Kidney epithelial cell (primary cell): ENCODE data around the gene GATC. TPM values are rescaled to one million over a fixed set of nuclear protein-coding genes. Genes with fewer than 3 reads are reported as not detected.
A peak's percentile ranks its signal among the peaks of the same experiment; 100 is the strongest.
"Not testable (repeated sequence)": the region's sequence is repeated elsewhere in the genome, so short reads cannot be mapped to it uniquely, and the experiment has no call there.

Experiments
- DNase-seq: peaks from one replicate; pipeline ENCODE4 v3.0.0-alpha.2; 2010; ENCODE audit warnings: low read depth
- H3K27me3 ChIP-seq: 2 replicates; pipeline ENCODE4 v1.6.0; 2011; ENCODE audit warnings: low read length; ENCODE audit not compliant: control insufficient read depth, insufficient read depth
- H3K36me3 ChIP-seq: 2 replicates; pipeline ENCODE4 v1.5.1; 2011; ENCODE audit warnings: low read length; ENCODE audit not compliant: control insufficient read depth, insufficient read depth
- H3K4me3 ChIP-seq: 2 replicates; pipeline ENCODE4 v1.5.1; 2011; ENCODE audit warnings: low read depth, mild to moderate bottlenecking, control low read depth, low read length
- CTCF ChIP-seq: IDR thresholded peaks from 2 replicates; pipeline ENCODE4 v1.5.1; 2011; ENCODE audit warnings: mild to moderate bottlenecking, moderate library complexity, low read length, control low read depth, inconsistent platforms; ENCODE audit not compliant: insufficient read depth, poor library complexity, severe bottlenecking
- total RNA-seq: library from RNA; depleted of rRNA; stranded (reverse); fragments of >200 nt; gene quantifications from 2 replicates; pipeline ENCODE4 v1.2.3, GENCODE V29; 2015

GATC gene
- total RNA-seq, 1 donor from 2014 or later = 25.7 TPM

DNA sequence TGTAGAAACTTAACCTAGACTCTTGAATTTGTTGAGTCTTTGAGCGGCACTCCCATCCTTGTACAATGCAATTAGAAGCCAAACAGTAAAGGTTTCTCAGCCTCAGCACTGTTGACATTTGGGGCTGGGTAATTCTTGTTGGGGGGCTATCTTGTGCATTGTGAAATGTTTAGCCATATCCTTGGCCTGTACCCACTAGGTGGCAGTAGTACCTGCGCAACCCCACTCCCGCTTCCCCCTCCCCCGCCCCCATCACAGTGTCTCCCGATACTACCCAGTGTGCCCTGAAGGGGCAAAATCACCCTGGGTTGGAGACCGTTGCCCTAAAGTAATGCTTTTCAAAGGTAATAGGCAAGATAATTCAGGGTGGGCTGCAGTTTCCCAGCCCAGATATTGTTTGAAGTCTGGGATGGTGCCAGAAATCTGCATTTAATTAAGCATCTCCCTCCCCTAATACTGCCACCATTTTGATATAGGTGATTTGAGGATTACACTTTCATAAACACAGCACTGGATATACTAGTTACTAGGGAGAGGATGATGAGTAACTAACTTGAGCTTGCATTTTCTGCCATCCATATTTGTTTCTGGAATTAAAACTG is 6.5 kb upstream of the GATC start:
- no peak for DNase-seq
- no peak overlapping the region for H3K4me3 ChIP-seq

DNA sequence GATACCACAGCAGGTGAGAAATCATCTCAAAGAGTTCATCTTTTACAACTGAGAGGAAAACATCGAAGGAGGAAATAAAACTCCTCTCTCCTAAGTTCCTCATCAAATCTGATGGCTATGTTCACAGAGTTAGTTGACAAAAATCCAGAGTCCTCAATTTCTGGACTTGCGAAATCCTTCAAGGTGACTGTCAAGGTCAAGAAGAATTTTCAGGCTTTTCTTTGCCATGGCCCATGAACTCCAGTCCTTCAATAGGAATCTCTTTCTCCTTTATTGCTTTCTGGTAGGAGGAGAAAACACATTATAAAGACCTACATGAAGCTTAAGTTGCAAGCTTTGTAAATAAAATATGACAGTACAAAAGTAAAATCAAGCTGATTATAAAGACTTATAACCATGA is 1.6 kb upstream of the GATC start:
- Histone ChIP-seq H3K4me3 (no peak overlapping the region), H3K27me3 (no peaks in the 10 kb centered on the region), H3K36me3 (no peaks in the 10 kb centered on the region)
- DNase-seq = no peak
- TF ChIP-seq CTCF = no peak

More for the DNA sequence above, 6.5 kb upstream of the GATC start:
- Histone ChIP-seq H3K27me3 (no peaks in the 10 kb centered on the region), H3K36me3 (peaks cover 1% of the 10 kb centered on the region)
- peak; percentile 86 for TF ChIP-seq CTCF

GRCh38 chr12:120446844-120447178 is 567 bp downstream of the GATC start:
- not testable (repeated sequence) for H3K27me3 ChIP-seq, DNase-seq, H3K36me3 ChIP-seq

DNA sequence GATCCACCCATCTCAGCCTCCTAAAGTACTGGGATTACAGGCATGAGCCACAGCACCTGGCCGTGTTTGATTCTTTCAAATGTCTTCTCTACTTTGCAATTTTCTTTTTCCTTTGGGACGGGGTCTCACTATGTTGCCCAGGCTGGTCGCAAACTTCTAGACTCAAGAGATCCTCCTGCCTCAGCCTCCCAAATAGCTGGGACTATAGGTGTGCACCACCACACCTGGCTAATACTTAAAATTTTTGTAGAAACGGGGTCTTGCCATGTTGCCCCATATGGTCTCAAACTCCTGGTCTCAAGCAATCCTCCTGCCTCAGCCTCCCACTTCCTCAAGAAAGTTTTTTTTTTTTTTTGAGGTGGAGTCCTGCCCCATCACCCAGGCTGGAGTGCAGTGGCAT is 1.7 kb downstream of the GATC start:
- no peaks in the 10 kb centered on the region for H3K36me3 ChIP-seq
- H3K4me3 ChIP-seq = no peak overlapping the region
- DNase-seq = no peak
- H3K27me3 ChIP-seq = no peaks in the 10 kb centered on the region
- TF ChIP-seq CTCF = no peak

More at GRCh38 chr12:120446844-120447178, 567 bp downstream of the GATC start:
- H3K4me3 ChIP-seq = peak overlapping the region; percentile 90

- not testable (repeated sequence) for DNase-seq, H3K27me3 ChIP-seq, H3K4me3 ChIP-seq, H3K36me3 ChIP-seq
Measured at GRCh38 chr12:120452524-120452923, 6.3 kb downstream of the GATC start.

DNA sequence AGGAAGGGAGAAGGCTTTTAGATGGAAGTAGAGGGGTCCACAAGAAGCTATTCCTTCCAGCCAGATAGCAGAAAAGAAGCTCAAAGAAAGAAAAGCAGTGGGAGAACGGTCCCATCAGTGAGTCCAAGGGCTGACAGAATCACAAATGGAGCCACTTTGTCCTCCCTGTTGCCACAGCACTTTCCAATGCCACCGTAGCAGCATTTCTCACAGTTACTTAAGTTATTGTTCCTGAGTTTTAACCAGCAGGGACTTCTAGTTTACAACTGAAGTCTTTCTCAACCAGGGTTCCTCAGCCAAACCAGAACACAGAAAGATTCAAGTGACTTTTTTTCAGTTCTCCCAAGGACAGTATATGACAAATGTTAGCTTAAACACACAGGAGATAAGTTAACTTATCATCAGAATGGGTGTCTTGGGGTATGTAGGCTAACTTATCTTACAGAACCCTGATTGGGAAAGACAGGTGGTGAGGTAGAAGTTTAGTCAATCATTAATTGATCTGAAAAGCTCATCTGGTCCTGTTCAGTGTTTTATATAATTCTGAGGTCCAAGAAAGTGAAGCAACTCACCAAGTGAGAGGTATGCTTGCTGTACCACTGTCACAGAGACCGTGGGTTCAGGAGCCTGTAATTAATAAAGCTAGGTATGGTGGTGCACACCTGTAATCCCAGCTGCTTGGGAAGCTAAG is 7.0 kb downstream of the GATC start:
- H3K36me3 ChIP-seq = no peaks in the 10 kb centered on the region
- H3K27me3 ChIP-seq = no peaks in the 10 kb centered on the region
- TF ChIP-seq CTCF = no peak
- H3K4me3 ChIP-seq = no peak overlapping the region
- DNase-seq = no peak

DNA sequence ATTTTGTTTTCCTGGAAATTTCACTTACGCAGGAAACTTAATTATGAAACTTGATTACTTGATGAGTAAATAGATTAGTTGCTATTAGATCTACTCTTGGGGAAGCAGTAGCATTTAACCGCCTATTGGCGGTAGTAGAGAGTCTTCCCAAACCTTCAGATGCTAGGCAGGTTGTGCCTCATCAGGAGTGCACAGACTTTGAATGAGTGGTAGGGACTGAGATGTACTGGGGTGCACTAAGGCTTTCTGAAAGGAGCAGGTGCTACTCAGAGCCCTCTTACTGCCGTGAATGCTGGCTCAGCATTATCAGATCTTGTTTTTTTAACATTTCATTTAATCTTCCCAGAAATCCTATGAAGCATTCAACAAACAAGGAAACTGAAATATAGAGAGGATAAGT is 7.7 kb downstream of the GATC start:
- Histone ChIP-seq H3K36me3 (no peaks in the 10 kb centered on the region), H3K27me3 (no peaks in the 10 kb centered on the region), H3K4me3 (no peak overlapping the region)
- TF ChIP-seq CTCF = peak; percentile 65
- DNase-seq = no peak
